Right lobe of liver (tissue), 4 donors: Measurements from ENCODE around the gene CD164L2.

Experiments
- CTCF ChIP-seq, 4 donors: fragments of 200-600 bp in 3 of 4; fragments of 450-650 bp in 1 of 4; IDR thresholded peaks; one replicate each; pipeline versions ENCODE4 v1.5.1 to v1.8.0; 2016 to 2022; ENCODE audit warnings: antibody characterized with exemption in 4 of 4, mild to moderate bottlenecking in 2 of 4
- POLR2A ChIP-seq: fragments of 450-650 bp; IDR thresholded peaks from one replicate; pipeline ENCODE4 v1.6.1; 2017; ENCODE audit warnings: antibody characterized with exemption, mild to moderate bottlenecking
- donor health status: DM: no; HTN: no; CAD: no.
- donor health status: DM: no; HTN: no; CAD: no.
- donor health status: DM: no; HTN: yes; CAD: no.

DNA sequence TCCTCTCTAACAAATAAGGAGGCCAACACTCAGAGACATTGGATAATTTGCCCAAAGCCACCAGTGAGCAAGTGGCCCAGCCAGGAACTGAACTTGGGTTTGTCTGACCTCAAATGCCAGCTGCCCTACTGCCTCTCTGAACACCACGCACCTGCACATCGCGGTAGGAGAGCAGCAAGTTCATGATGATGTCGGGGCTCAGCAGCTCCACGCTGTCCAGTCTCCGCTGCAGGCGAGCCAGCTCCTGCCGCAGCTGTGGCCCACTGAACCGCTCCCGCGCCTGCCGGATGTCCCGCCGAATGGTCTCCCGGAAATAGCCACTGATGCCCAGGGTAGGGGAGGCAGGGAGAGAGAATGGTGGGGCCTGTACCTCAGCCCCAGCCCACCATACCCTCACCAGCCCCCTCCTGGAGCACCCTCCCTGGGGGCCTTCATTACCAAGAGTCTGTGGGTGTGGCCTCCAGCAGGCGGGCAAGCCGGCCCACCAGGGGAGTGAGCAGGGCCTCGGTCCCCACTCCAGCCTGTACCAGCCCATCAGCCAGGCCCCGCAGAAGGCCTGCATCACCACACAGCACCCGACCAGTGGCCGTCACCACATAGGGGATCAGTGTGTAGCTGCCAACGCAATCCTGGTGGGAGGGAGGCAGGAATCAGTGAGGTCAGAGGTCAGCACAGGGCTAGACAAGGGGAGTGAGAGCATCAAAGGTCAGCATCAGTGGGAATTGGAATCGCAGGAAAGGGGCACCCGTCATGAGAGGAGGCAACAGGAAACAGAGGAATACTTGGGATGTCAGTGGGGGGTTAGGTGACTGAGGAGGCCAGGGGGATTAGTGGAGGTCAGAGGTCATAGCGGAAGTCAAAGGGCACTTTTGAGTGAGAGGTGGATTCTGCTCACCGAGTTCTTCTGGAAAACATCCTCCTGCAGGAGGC, 19.1 kb downstream of the CD164L2 start:
- TF ChIP-seq CTCF (IDR thresholded peaks at IDR 0.05) (no peak), POLR2A (no peak)
